NT2/D1 (cell line): ENCODE results near the gene CARS2.
"Not testable (repeated sequence)": the region's sequence is repeated elsewhere in the genome, so short reads cannot be mapped to it uniquely, and the experiment has no call there.

Experiments used
- DNase-seq: peaks from one replicate; pipeline ENCODE4 v3.0.0-alpha.2; 2011; ENCODE audit warnings: low read depth, low spot score
- H3K27me3 ChIP-seq: 2 replicates; pipeline ENCODE4 v1.6.0; 2011; ENCODE audit warnings: mild to moderate bottlenecking; ENCODE audit not compliant: insufficient read length, insufficient read depth
- H3K36me3 ChIP-seq: 2 replicates; pipeline ENCODE4 v1.6.1; 2011; ENCODE audit warnings: mild to moderate bottlenecking, low read length, mixed read lengths; ENCODE audit not compliant: insufficient read depth, insufficient read length
- H3K4me1 ChIP-seq: 2 replicates; pipeline ENCODE4 v1.5.1; 2011; ENCODE audit not compliant: insufficient read depth, insufficient read length
- H3K4me3 ChIP-seq: 2 replicates; pipeline ENCODE4 v1.5.1; 2011; ENCODE audit warnings: low read depth; ENCODE audit not compliant: insufficient read length
- H3K9ac ChIP-seq: 2 replicates; pipeline ENCODE4 v1.6.0; 2011; ENCODE audit warnings: low read depth; ENCODE audit not compliant: insufficient read length
- H3K9me3 ChIP-seq: 2 replicates; pipeline ENCODE4 v1.5.1; 2011; ENCODE audit warnings: mild to moderate bottlenecking, low read length; ENCODE audit not compliant: insufficient read depth
- SUZ12 ChIP-seq: IDR thresholded peaks from 2 replicates; pipeline ENCODE4 v1.6.1; 2011; ENCODE audit not compliant: insufficient read length, insufficient read depth; ENCODE audit errors: extremely low read depth
- YY1 ChIP-seq: IDR thresholded peaks from 2 replicates; pipeline ENCODE4 v1.6.1; 2011; ENCODE audit not compliant: insufficient read length, insufficient read depth
- ZNF274 ChIP-seq: IDR thresholded peaks from 2 replicates; pipeline ENCODE4 v1.6.1; 2011; ENCODE audit warnings: mild to moderate bottlenecking, low read depth, low read length

The CARS2 gene

DNA sequence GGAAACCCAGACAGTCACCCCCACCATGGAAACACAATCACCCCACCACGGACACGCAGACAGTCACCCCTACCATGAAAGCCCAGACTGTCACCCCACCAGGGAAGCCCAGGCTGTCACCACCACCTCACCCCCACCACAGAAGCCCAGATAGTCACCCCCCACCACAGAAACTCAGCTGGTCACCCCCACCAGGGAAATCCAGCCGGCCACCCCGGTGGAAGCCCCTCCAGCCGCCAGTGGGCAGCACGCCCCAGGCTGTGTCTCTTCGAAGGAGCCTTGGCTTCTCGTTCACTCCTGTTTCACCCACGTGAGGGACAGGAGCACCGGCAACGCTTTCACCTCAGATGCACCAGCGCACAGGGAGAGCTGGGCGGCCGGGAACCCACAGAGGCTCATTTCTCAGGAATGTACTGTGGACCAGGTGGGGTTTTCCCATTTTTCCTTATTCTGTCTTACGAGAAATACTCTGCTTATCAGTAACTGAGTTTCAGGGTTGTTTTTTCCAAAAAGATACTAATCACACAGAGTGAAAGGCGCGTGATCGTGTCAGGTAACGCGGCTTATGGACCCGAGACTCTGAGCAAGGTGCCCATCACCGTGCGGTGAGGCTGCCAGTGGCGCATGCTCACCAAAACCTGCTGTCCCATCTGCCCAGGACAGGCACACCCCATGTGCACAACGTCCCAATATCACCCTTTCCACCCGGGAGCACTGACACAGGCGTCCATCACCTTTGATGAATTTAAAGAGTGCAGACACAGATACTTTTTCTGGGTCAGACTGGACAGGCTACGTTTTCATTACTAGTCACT, 28.0 kb downstream of the CARS2 start:
- Histone ChIP-seq H3K36me3 (peaks cover 51% of the 10 kb centered on the region), H3K9me3 (no peaks in the 10 kb centered on the region)
- DNase-seq, result no peak

DNA sequence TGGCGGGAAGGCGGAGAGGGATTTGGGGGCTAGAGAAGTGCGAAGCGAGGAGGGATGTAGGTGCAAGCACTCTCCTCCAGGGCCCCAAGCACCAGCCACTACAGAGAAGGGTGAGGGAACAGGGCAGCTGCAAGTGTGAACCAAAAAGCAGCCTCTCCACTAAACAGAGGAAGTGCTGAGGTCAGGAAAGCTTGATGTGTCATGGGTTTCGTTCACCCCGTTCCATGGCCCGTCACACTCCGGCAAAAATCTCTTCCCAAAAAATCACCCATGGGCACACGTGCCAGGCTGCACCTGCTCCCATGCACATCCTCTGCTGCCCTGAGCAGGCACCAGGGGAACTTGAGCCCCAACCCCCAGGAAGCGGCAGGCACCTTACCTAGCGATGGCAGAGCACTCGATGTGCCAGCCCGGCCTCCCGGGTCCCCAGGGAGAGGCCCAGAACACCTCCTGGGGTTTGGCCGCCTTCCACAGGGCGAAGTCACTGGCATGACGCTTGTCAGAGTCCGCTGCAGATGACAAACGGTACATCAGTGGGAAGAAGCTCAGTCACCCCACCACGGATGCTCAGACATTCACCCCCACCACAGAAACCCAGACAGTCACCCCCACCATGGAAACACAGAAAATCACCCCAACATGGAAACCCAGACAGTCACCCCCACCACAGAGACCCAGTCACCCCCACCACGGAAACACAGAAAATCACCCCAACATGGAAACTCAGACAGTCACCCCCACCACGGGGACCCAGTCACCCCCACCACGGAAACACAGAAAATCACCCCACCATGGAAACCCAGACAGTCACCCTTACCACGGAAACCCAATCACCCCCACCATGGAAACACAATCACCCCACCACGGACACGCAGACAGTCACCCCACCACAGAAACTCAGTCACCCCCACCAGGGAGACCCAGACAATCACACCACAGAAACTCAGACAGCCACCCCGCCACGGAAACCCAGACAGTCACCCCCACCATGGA, 29.0 kb downstream of the CARS2 start:
- H3K27me3 ChIP-seq, result no peaks in the 10 kb centered on the region
- no peak for DNase-seq
- H3K4me1 ChIP-seq, result no peaks in the 10 kb centered on the region
- TF ChIP-seq SUZ12, result no peak
- no peak for TF ChIP-seq ZNF274
- no peak for TF ChIP-seq YY1
- H3K9me3 ChIP-seq, result no peaks in the 10 kb centered on the region
- no peak overlapping the region for H3K9ac ChIP-seq
- peaks cover 42% of the 10 kb centered on the region for H3K36me3 ChIP-seq
- no peak overlapping the region for H3K4me3 ChIP-seq

More for the DNA sequence above, 28.0 kb downstream of the CARS2 start:
- Histone ChIP-seq H3K27me3 (no peaks in the 10 kb centered on the region), H3K4me3 (no peak overlapping the region), H3K4me1 (no peaks in the 10 kb centered on the region), H3K9ac (no peak overlapping the region)
- TF ChIP-seq ZNF274, result no peak
- no peak for TF ChIP-seq SUZ12
- TF ChIP-seq YY1, result no peak

DNA sequence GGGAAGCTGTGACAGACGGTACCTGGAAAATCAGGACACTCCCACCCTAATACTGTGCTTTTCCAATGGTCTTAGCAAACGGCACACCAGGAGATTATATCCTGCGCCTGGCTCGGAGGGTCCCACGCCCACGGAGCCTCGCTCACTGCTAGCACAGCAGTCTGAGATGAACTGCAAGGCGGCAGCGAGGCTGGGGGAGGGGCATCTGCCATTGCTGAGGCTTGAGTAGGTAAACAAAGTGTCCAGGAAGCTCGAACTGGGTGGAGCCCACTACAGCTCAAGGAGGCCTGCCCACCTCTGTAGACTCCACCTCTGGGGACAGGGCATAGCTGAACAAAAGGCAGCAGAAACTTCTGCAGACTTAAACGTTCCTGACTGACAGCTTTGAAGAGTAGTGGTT, 36.1 kb downstream of the CARS2 start:
- H3K27me3 ChIP-seq, DNase-seq, H3K4me1 ChIP-seq, H3K4me3 ChIP-seq, H3K9ac ChIP-seq: not testable (repeated sequence)
- Histone ChIP-seq H3K9me3 (peaks cover 11% of the 10 kb centered on the region; the same call in 1 of the 2 replicates), H3K36me3 (peaks cover 44% of the 10 kb centered on the region)

DNA sequence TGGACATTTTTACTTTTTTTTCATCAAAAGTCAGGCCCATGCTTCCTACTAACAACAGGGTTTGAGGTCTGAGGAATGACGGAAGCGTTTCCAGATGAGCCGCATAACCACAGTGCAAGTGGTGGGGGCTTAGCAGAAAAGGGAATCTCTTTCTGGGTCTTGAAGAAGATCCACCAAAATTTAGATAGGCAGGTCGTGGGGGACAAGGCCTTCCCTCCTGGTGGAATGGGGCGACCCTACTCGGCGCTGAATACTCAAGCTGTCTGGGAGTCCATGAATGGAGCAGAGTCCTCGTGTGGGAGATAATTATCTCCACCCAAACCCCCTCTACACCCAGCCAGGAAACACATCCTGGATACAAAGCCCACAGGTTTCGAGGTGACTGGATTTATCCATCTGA, 36.9 kb downstream of the CARS2 start:
- no peak for DNase-seq
- peaks cover 50% of the 10 kb centered on the region for H3K36me3 ChIP-seq
- no peaks in the 10 kb centered on the region for H3K4me1 ChIP-seq
- H3K27me3 ChIP-seq, result no peaks in the 10 kb centered on the region
- H3K9me3 ChIP-seq, result peaks cover 11% of the 10 kb centered on the region; the same call in 1 of the 2 replicates
- no peak for TF ChIP-seq SUZ12
- TF ChIP-seq ZNF274, result no peak
- TF ChIP-seq YY1, result no peak
- no peak overlapping the region for H3K4me3 ChIP-seq
- no peak overlapping the region for H3K9ac ChIP-seq

DNA sequence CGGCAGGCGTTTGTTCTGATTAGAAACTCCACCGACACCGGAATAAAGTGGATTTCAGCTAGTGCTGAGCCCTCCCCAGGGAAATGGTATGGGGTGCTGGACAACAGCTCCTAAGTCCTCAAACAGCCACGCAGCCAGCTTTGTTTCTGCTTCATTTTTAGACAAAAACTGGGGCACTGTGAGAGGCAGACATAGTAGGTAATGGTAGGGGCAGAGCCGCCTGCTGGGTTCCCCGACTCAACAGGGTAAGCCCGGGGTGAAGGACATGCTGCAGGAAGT, 39.7 kb downstream of the CARS2 start:
- Histone ChIP-seq H3K9ac (no peak overlapping the region), H3K9me3 (peaks cover 20% of the 10 kb centered on the region; the same call in 1 of the 2 replicates), H3K4me3 (no peak overlapping the region), H3K27me3 (no peaks in the 10 kb centered on the region), H3K36me3 (peaks cover 69% of the 10 kb centered on the region), H3K4me1 (no peaks in the 10 kb centered on the region)
- no peak for DNase-seq
- TF ChIP-seq SUZ12 (no peak), ZNF274 (no peak), YY1 (no peak)

DNA sequence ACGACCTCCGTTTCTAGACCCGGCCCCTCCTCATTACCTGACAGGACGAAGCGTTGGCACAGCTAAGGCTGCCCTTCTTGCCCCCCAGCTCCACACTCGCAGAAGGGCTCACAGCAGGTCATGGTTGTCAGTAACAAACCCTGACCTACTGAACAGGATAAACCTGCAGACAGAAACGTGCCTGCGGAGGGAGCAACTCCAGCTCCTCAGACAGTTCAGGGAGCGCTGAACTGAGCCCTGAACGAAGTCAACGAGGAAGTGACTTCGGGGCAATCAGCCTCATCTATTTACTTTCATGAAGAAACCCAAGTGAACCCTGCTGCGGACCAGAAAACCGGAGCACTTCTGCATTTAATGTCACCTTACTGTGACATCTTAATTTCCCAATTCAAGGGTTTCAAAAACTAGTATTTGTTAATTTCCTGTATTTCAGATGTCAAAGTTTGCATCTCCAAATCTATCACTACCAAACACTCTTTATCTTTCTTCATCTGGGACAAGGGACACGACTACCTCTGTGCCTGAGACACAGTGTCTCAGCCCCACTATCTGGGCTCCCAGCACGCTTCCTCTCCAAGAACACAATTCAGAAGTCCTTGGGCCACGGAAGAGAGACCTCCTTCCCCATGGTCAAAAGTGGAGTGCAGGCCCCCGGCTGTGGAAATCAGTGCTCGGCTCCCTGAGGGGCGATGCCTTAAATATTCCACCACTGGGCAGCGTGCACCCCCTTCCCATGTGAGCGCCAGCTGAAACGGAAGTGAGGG, 40.2 kb downstream of the CARS2 start:
- peaks cover 69% of the 10 kb centered on the region for H3K36me3 ChIP-seq

More for the DNA sequence above, 40.2 kb downstream of the CARS2 start:
- H3K4me3 ChIP-seq, result no peak overlapping the region
- peaks cover 22% of the 10 kb centered on the region; the same call in 1 of the 2 replicates for H3K9me3 ChIP-seq
- no peak for DNase-seq
- no peak for TF ChIP-seq SUZ12
- TF ChIP-seq YY1, result no peak
- TF ChIP-seq ZNF274, result no peak
- H3K9ac ChIP-seq, result no peak overlapping the region
- H3K27me3 ChIP-seq, result no peaks in the 10 kb centered on the region
- H3K4me1 ChIP-seq, result no peaks in the 10 kb centered on the region
